GM12892 (cell line): ENCODE measurements around the gene ITPR1.

Experiments used
- DNase-seq: peaks from one replicate; pipeline ENCODE4 v3.0.0; 2011; ENCODE audit not compliant: insufficient read length
- FAIRE-seq: peaks from 2 replicates; lab custom pipeline; 2011; peaks lifted over from hg19 to GRCh38; lab: Jason Lieb, UNC
- POLR2A ChIP-seq: IDR thresholded peaks from 2 replicates; pipeline ENCODE4 v1.6.1; 2011; ENCODE audit warnings: low read depth, low read length, control low read depth
- POLR2AphosphoS5 ChIP-seq: IDR thresholded peaks from 2 replicates; pipeline ENCODE4 v1.6.1; 2011; ENCODE audit warnings: low read depth, low read length, control low read depth
- TAF1 ChIP-seq: IDR thresholded peaks from 2 replicates; pipeline ENCODE4 v1.6.1; 2011; ENCODE audit warnings: low read depth, mild to moderate bottlenecking, control low read depth, low read length, borderline replicate concordance

ITPR1 gene

DNA sequence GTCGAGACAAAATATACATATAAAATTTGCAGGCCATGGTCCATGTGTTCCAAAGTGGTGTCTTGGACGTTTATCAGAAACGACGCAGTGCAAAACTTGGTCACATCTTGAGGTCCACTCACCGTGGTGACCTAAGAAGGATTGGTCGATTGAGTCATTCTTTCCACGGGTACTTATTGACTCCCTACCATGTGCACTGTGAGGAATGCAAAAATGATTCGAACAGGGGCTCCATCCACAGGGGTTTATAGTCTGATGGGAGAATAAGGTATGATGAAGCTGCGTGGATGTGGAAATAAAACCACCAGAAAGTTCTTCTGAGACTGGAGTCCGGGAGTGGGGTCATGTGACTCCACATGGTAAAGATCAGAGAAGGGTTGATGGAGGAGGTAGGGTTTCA is 185.2 kb downstream of the ITPR1 start:
- FAIRE-seq (no peak), DNase-seq (no peak)
- TF ChIP-seq POLR2A: no peak
- TF ChIP-seq POLR2AphosphoS5: no peak
- no peak for TF ChIP-seq TAF1

DNA sequence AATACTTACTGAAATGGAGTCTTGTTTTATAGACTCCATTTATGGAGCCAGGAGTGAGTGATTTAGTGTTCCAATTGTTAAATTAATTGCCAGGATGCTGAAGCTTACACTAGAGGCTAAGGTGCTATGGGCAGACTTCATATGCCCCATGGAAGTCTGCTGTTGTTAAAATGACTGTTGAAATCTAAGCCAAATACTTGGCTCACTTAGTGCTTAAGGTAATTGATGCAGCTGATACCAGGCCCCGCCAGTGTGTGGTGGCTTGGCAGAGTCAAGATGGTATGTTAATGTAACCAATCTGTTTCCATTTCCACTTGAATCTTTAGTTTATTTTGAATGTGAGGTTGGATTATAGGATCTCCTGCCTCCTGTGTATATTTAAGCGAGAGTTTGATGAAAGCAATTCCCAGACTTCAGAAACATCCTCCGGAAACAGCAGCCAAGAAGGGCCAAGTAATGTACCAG is 187.1 kb downstream of the ITPR1 start:
- FAIRE-seq: no peak
- DNase-seq: no peak
- no peak for TF ChIP-seq TAF1
- TF ChIP-seq POLR2A: no peak
- TF ChIP-seq POLR2AphosphoS5: no peak

DNA sequence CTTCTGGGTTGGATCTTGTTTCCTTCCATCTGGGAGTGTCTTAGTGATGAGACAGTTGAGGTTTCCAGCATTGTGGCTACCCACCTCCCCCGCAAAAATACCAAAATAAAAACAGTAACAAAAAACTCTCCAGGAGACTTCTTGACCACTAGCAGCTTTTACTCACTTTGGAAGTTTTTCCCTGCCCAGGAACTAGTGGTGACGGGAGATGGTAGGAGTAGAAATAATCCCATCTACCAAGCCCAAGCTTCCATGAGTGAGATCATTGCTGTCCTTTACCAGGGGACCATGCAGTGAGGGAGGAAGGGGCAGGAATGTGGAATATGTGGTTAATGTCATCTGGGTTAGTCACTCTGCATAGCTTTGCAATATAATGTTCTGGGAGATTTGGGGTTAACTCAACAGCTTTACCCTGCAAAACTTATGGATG is 187.7 kb downstream of the ITPR1 start:
- FAIRE-seq (no peak), DNase-seq (no peak)
- no peak for TF ChIP-seq POLR2AphosphoS5
- TF ChIP-seq POLR2A: no peak
- no peak for TF ChIP-seq TAF1

DNA sequence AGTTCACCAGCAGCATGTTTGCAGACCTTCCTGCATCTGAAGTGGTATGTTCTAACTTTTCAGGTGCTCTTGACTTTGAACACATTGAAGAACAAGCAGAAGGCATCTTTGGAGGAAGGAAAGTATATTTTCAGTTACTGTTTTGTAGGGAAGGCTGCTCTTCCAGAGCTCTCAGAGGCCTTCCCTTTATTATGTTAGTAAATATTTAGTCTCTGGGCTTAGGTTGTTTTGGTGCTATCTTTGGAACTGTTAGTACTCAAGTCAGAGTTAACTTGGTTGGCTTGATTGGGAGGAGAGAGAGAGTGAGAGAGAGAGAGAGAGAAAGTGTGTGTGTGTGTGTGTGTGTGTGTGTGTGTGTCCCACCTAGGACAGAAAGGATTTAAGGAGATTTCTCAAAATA is 188.2 kb downstream of the ITPR1 start:
- no peak for TF ChIP-seq TAF1
- no peak for TF ChIP-seq POLR2AphosphoS5
- no peak for TF ChIP-seq POLR2A
- no peak for FAIRE-seq
- no peak for DNase-seq

DNA sequence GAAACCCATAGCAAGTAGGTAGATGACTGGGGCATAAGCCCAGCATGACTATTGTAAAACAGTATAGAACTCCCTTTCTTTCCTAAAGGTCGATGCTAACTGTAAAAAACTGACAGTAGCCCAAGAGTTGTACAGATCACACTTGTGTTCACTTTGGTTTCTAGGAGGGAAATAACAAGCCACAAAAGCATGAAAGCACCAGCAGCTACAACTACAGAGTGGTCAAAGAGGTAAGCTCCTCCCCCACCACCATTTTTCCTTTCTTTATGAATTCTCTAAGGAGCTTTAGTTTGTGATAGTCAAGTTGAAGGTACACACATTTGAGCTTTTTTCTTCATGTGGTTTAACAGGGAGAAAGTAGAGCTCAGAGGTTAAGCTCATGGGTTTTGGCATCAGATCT is 191.0 kb downstream of the ITPR1 start:
- DNase-seq (no peak), FAIRE-seq (no peak)
- TF ChIP-seq TAF1: no peak
- no peak for TF ChIP-seq POLR2AphosphoS5
- no peak for TF ChIP-seq POLR2A

DNA sequence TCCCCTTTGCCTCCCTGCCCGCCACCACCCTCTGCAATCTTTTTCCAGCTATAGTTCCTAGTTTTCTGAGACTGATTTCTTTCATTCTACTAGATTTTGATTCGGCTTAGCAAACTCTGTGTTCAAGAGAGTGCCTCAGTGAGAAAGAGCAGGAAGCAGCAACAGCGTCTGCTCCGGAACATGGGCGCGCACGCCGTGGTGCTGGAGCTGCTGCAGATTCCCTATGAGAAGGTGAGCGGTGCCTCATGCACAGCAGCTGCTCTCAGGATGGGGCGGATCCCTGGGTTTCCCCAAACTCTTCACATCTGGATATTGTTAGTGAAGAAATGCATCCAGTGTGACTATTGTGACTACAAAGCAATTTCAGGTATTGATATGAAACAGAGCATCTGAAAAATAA is 191.8 kb downstream of the ITPR1 start:
- TF ChIP-seq POLR2A: no peak
- TF ChIP-seq POLR2AphosphoS5: no peak
- TF ChIP-seq TAF1: no peak
- FAIRE-seq: no peak
- no peak for DNase-seq

DNA sequence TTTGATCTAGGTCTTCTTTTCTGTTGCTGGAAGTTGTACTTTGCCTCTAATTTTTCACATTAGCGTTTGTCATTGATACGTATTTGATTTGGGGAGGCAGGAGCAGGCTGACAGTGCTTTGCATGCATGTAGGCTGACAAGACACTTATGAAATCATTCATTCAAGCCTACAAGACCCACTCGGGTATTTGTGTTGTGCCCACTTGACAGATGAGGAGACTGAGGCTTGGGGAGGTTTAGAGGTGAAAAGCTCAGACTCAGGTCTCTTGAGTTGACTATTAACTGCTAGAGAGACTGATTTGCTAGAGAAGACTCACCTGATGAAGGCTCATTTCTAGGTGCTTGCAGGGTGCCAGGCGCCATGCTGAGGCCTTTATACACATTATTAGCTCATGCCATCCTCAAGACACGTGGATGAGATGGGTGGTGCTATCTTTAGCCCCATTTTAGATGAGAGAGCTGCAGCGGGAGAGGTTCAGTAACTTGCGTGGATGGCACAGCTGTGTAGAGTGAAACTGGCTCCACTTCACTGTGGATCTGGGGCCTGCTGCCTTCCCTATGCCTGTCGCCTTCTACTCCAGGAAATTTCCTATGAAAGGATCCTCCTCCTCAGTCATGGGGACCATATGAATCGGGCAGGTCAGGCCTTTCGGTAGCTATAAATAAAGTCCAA is 192.7 kb downstream of the ITPR1 start:
- DNase-seq: no peak
- no peak for TF ChIP-seq TAF1
- no peak for TF ChIP-seq POLR2AphosphoS5
- no peak for TF ChIP-seq POLR2A
- no peak for FAIRE-seq

DNA sequence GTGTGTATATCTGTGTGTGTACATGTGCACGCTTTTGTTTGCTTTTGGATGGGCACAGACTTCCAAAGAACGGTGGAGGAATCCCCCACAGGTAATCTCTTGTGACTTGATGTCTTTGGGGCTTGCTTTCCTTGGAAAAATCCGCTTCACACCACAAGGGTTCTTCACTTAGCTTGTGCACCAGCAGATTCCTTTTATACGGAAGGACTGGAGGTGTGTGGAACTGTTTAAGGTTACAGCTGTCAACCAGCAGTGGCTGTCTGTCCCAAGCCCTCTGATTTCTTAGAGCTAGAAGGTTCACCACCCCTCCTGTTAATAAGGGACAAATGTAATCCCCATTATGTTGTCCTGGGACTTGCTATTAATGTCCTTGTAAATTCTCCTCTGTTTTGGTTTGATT is 193.5 kb downstream of the ITPR1 start:
- DNase-seq (no peak), FAIRE-seq (no peak)
- TF ChIP-seq POLR2A (no peak), POLR2AphosphoS5 (no peak), TAF1 (no peak)

DNA sequence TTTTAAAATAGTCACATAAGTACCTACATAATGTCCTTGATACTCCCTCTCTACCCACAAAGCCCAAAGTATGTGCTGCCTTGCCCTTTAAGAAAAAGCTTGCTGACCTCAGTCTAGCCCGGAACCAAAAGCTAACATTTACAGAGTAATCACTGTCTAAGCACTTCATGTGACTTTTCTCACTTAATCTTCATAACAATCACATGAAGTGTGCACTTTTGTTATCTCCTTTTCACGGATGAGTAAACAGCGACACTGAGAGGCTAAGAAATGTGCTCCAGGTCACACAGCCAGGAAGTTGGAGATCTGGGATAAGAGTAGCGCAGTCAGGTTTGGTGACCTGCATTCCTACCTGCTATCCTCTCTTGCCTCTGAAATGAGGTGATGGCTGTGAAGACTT is 194.0 kb downstream of the ITPR1 start:
- TF ChIP-seq POLR2AphosphoS5 (no peak), TAF1 (no peak), POLR2A (no peak)
- no peak for DNase-seq
- no peak for FAIRE-seq

DNA sequence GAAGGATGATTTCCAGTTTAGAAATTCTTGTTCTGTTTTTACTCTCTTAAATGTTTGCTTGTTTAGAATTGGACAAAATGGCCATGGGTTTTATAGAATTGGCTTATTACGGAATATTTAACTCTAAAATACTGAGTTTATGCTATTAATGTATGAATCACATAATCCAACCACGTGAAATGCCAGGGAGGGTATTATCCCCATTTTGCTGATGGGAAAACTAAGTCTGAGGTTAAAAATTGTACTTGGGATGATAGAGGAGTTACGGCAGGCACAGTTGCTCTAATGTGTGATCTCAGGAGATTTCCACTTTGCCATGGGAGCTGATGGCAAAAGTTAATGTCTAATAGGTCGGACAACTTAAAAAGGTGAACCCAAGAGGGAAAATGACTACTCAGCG is 194.4 kb downstream of the ITPR1 start:
- TF ChIP-seq POLR2AphosphoS5: no peak
- no peak for TF ChIP-seq TAF1
- TF ChIP-seq POLR2A: no peak
- DNase-seq (no peak), FAIRE-seq (no peak)

DNA sequence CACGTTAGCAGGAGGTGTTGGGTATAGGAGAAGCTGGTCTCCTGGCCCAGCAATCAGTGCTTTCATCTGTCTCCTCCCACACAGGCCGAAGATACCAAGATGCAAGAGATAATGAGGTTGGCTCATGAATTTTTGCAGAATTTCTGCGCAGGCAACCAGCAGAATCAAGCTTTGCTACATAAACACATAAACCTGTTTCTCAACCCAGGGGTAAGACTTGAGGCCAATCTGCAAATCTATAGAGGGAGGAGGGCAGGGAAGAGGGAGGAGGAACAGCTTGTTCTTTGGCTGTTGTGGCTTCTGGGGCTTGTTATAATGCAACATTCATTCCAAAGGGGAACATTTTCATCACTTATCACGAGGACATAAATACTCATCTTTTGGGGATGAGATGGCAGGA is 195.3 kb downstream of the ITPR1 start:
- DNase-seq: no peak
- TF ChIP-seq POLR2AphosphoS5: no peak
- TF ChIP-seq POLR2A: no peak
- no peak for TF ChIP-seq TAF1

DNA sequence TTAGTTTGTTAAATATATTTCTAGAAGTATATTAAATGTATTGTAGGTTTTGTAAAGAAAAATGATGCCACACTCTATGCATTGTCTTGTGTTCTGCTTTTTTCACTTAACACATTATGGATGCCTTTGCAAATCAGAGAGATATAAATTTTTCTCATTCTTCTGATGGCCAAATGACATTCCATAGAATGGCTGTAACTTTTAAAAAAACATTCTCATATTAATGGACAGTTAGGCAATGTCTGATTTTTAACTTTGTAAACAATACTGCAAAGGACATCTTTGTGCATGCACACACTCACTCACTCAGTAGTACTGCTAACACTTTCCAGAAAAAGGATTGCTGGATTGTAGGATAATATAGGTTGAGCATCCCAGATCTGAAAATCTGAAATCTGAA is 195.9 kb downstream of the ITPR1 start:
- FAIRE-seq (no peak), DNase-seq (no peak)
- TF ChIP-seq TAF1: no peak
- no peak for TF ChIP-seq POLR2A
- no peak for TF ChIP-seq POLR2AphosphoS5

More for the DNA sequence above, 195.3 kb downstream of the ITPR1 start:
- FAIRE-seq: no peak
